Right atrium auricular region (tissue), 2 donors: ENCODE measurements around the gene S100A14. TPM values are rescaled to one million over a fixed set of nuclear protein-coding genes. Genes with fewer than 3 reads are reported as not detected.

Source experiments
- DNase-seq: peaks from one replicate; pipeline ENCODE4 v3.0.0-alpha.2; 2019; ENCODE audit warnings: low spot score
- H3K27ac ChIP-seq, 2 donors: fragments of 200-600 bp; sonication (generic); 1 replicate in 1 of 2; 2 replicates in 1 of 2; pipeline ENCODE4 v1.5.1; 2016 to 2019
- H3K27me3 ChIP-seq, 2 donors: fragments of 200-600 bp; sonication (generic); one replicate each; pipeline versions ENCODE4 v1.5.1 to v1.6.0; 2017 to 2019
- H3K36me3 ChIP-seq: fragments of 200-600 bp; sonication (generic); one replicate; pipeline ENCODE4 v1.5.1; 2016
- H3K4me1 ChIP-seq, 2 donors: fragments of 200-600 bp; sonication (generic); one replicate each; pipeline versions ENCODE4 v1.5.1 to v1.6.0; 2017 to 2019
- H3K4me3 ChIP-seq, 2 donors: fragments of 200-600 bp; sonication (generic); 1 replicate in 1 of 2; 2 replicates in 1 of 2; pipeline ENCODE4 v1.5.1; 2017 to 2019; ENCODE audit warnings: mild to moderate bottlenecking in 1 of 2, moderate library complexity in 1 of 2
- H3K9me3 ChIP-seq, 2 donors: fragments of 200-600 bp; sonication (generic); one replicate each; pipeline ENCODE4 v1.5.1; 2019
- total RNA-seq, 2 donors: library from RNA; depleted of rRNA; stranded (reverse); fragments of >200 nt; gene quantifications; one replicate each; pipeline ENCODE4 v1.1.0, GENCODE V29; 2016
- TF ChIP-seq, protein P1 (sequence below), 2 donors: fragments of 200-600 bp; sonication (generic); IDR thresholded peaks; one replicate each; pipeline ENCODE4 v1.5.1; 2019; ENCODE audit warnings: antibody characterized with exemption in 2 of 2

S100A14 gene
- total RNA-seq, 2 donors from 2014 or later: 0.55 to 2.4 TPM

DNA sequence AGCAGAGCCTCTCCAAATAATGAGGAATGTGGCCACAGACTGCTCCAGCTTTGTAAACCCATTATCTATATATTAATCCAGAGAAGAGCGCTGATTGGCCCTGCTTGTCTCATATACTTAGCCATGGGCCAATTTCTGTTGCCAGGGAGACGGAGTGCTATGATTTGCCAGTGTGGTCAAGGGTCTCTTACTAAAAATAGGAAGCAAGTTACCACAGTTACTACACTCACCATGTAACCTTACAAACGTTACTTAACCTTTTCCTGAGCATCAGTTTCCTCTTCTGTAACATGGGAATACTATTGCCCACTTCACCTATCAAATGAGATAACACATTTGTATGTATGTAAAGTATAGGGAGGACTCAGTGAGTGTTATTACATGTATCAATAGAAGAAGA lies 42.8 kb downstream of the S100A14 start:
- H3K4me3 ChIP-seq: no peak overlapping the region
- DNase-seq: no peak
- H3K27me3 ChIP-seq: no peaks in the 10 kb centered on the region
- no peaks in the 10 kb centered on the region for H3K36me3 ChIP-seq
- peak overlapping the region in 1 of 2 donors; percentile 74 for H3K27ac ChIP-seq
- peaks cover 0 to 24% of the 10 kb centered on the region in 2 donors for H3K4me1 ChIP-seq
- H3K9me3 ChIP-seq: no peaks in the 10 kb centered on the region
- TF ChIP-seq, protein P1, sequence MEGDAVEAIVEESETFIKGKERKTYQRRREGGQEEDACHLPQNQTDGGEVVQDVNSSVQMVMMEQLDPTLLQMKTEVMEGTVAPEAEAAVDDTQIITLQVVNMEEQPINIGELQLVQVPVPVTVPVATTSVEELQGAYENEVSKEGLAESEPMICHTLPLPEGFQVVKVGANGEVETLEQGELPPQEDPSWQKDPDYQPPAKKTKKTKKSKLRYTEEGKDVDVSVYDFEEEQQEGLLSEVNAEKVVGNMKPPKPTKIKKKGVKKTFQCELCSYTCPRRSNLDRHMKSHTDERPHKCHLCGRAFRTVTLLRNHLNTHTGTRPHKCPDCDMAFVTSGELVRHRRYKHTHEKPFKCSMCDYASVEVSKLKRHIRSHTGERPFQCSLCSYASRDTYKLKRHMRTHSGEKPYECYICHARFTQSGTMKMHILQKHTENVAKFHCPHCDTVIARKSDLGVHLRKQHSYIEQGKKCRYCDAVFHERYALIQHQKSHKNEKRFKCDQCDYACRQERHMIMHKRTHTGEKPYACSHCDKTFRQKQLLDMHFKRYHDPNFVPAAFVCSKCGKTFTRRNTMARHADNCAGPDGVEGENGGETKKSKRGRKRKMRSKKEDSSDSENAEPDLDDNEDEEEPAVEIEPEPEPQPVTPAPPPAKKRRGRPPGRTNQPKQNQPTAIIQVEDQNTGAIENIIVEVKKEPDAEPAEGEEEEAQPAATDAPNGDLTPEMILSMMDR (IDR thresholded peaks at IDR 0.05): no peak

DNA sequence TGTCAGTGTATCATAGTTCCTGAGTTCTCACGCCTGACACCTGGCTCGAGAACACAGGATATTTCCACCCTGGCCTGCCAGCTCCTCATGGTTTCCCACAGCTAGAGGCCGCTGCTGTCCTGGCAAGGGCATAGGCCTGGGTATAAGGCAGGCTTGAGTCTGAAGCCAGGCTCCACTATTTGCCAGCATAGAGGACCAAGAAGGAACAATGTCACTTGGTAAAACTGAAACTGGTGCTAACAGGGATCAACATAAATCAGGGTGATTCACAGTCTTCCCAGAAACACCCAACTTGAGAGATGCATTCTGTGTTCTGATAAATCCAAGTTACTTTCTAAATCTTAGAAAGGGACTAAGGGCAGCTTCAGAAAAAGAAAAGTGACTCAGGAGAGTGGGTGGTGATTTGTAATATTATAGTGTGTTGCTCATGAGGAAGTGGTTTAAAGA lies 43.5 kb downstream of the S100A14 start:
- TF ChIP-seq, protein P1 (IDR thresholded peaks at IDR 0.05): peak; percentile 82 to 92
- H3K4me3 ChIP-seq: no peak overlapping the region
- peaks cover 0 to 32% of the 10 kb centered on the region in 2 donors for H3K4me1 ChIP-seq
- H3K9me3 ChIP-seq: no peaks in the 10 kb centered on the region
- peak; percentile 82 for DNase-seq
- H3K27ac ChIP-seq: peak overlapping the region; percentile 55 to 74
- H3K36me3 ChIP-seq: no peaks in the 10 kb centered on the region
- no peaks in the 10 kb centered on the region for H3K27me3 ChIP-seq

GRCh38 chr1:153571706-153572105 lies 44.4 kb downstream of the S100A14 start:
- Histone ChIP-seq H3K4me3 (no peak overlapping the region), H3K27ac (peak overlapping the region in 1 of 2 donors; percentile 55), H3K4me1 (peaks cover 0 to 40% of the 10 kb centered on the region in 2 donors), H3K27me3 (no peaks in the 10 kb centered on the region), H3K9me3 (no peaks in the 10 kb centered on the region), H3K36me3 (no peaks in the 10 kb centered on the region)
- TF ChIP-seq, protein P1 (IDR thresholded peaks at IDR 0.05): no peak
- no peak for DNase-seq

DNA sequence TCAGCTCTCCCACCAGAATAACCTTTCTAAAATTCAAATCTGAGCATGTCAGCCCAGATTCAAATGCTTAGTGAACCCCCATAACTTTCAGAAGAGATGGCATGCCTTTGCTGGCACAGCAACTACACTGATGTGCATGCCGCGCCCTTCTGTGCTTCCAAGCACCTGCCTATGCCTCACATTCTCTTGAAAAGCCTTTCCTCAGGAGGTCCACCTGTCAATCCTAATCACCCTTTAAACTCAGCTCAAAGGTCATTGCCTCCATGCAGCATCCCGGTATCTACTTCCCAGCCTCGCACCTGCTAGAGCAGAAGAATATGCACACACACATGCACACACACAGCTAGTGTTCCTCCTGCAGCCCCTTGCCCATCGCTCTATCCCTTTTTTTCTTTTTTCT lies 45.3 kb downstream of the S100A14 start:
- no peaks in the 10 kb centered on the region for H3K27me3 ChIP-seq
- TF ChIP-seq, protein P1 (IDR thresholded peaks at IDR 0.05): no peak
- peaks cover 0 to 49% of the 10 kb centered on the region in 2 donors for H3K4me1 ChIP-seq
- H3K4me3 ChIP-seq: no peak overlapping the region
- DNase-seq: no peak
- no peak overlapping the region for H3K27ac ChIP-seq
- H3K9me3 ChIP-seq: no peaks in the 10 kb centered on the region
- H3K36me3 ChIP-seq: no peaks in the 10 kb centered on the region

DNA sequence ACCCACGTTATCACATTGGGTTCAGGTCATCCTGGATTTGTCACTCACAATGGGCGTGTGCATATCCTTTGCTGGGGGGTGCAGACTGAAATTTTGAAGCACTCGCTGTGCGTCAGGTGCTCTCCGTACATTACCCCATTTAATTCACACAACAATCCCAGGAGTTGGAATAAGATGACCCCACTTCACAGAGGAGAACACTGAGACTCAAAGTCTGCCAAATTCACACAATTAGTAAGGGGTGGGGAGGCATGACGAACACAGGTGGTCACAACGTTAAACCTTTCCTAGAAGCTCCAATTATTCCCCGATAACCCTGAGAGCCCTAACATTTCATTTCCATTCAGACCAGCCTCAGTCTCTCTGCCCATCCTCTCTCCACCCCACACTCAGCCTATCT lies 46.7 kb downstream of the S100A14 start:
- no peaks in the 10 kb centered on the region for H3K36me3 ChIP-seq
- TF ChIP-seq, protein P1 (IDR thresholded peaks at IDR 0.05): no peak
- no peaks in the 10 kb centered on the region for H3K27me3 ChIP-seq
- H3K9me3 ChIP-seq: no peaks in the 10 kb centered on the region
- no peak for DNase-seq
- H3K4me3 ChIP-seq: no peak overlapping the region
- H3K27ac ChIP-seq: no peak overlapping the region
- peaks cover 0 to 56% of the 10 kb centered on the region in 2 donors for H3K4me1 ChIP-seq
